GM11168 (cell line): ENCODE data around the gene FZD7.

Experiments
- in situ Hi-C: fragments of 300-500 bp; cut with MboI; formaldehyde crosslinking; loops from one replicate; pipeline ENCODE4 v1.12.0; 2022; ENCODE audit warnings: low sequenced_read_pairs; ENCODE audit not compliant: unreplicated experiment

Gene FZD7

GRCh38 chr2:202033317-202034248 lies at the start of gene FZD7:
Gene FZD7 (plus strand): TSS chr2:202033855. CDS start chr2:202034648, 793 bp downstream.
- in situ Hi-C loops: no loop called here

DNA sequence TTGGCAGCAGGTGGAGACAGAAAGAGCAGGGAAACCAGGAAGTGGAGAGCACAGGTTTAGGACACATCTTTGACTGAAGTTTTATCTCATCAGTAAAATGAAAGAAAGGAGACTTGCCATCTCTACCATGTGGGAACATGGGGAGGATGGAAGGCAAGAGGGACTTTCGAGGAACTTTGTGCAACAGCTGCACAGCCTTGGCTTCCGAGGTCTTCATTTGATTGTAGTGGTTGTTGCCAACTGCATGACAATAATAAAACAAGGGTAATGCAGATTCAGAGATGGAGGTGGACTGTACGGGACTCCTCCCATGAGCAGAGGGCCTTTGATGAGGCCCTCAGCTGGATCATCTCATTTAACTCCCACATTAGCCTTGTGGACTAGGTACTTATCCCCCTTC lies 49.3 kb upstream of the FZD7 start:
- in situ Hi-C loops: no loop called here

- in situ Hi-C loops: no loop called here
These were observed 48.7 kb upstream of the FZD7 start for GRCh38 chr2:201984800-201985525.

- in situ Hi-C loops: no loop called here
These were observed 47.8 kb upstream of the FZD7 start for GRCh38 chr2:201985728-201986462.

DNA sequence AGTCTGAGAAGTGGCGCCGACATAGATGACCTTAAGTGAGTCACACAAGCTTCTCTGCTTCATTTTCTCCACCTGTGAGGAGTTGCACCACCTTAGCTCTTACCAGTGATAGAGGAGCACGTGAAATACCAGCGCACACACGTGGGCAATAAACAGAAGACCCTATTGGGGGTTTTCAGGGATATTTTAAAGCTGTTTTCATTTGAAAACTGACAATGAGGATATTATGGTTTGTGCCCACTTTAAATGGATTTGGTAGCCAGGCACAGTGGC lies 47.3 kb upstream of the FZD7 start:
- in situ Hi-C loops: no loop called here

DNA sequence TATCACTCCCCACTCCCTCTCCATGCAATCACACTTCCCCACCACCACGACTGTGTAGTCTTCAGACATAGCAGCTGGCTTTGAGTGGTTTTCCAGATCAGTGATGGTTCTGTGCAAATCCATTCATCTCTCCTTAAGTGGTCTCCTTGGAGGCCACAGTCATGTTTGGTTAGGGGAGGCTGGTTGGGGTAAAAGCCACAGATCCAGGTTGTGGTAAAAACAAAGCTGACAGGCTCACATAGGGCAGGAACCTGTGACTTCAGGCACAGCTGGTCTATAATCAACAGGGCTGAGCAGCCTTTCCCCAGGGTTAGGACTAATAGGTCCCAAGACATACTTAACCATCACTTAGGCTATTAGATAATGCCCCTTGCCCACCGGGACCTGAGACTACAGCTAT lies 46.2 kb upstream of the FZD7 start:
- in situ Hi-C loops: no loop called here

- in situ Hi-C loops: no loop called here
These were observed 43.6 kb upstream of the FZD7 start for GRCh38 chr2:201990069-201990468.

- in situ Hi-C loops: no loop called here
These were observed 40.7 kb upstream of the FZD7 start for GRCh38 chr2:201992960-201993359.

DNA sequence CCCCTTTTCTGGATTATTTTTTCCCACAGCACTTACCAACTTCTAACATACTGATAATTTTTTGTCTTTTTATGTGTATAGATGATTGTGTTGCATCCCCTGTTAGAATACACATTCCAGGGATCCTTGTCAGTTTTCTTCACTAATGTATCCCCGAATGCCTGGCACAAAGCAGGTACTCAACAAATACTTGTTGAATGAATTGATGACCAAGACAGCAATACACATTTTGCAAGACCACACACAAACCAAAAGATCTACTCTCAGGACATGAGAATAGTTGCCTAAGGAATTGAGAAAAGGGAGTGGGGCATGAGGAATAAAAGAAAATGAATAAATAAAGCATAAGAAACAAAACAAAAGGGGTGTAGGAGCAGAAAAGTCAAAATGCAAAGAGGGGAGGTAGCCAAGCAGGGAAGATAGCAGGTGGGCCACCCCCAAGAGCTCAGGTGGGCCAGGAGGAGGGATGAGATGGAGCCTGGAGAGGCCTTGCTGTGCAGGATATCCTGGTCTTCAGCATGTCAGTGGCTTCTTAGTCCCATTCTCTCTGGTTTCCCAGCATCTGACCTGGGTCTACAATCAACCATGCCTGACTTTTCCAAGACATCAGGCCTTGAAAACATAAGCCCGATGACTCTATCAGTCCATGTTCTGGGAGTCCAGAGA lies 38.5 kb upstream of the FZD7 start:
- in situ Hi-C loops: no loop called here

- in situ Hi-C loops: no loop called here
These were observed 37.6 kb upstream of the FZD7 start for GRCh38 chr2:201996006-201996405.

DNA sequence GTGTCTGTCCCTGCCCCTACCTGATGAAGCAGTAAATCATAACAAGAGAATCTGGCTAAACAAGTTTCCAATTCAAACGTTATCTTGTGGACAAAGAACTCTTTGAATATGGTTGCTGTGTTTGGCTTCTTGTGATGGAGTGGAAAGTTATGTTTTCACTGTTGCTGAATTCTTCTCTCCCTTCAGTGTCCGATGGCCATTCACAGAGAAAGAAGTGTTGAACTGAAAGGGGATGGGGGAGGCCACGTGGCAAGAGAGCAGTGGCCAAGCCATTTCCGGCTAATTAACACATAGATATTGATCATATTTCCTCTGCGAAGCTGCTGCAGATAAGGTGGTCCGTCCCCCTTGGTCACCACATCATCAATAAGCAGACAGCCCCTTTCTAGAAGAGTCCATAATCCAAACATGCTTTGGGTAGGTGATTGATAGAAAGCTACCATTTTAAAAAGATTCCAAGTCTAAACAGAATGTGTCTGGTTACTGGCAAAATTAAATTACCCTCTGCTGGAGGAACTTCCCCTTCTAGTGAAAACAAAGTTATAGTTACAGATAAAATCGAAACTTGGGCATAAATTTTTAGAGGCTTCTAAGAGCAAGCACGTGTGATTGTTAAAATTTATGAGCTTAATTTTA lies 36.9 kb upstream of the FZD7 start:
- in situ Hi-C loops: no loop called here

DNA sequence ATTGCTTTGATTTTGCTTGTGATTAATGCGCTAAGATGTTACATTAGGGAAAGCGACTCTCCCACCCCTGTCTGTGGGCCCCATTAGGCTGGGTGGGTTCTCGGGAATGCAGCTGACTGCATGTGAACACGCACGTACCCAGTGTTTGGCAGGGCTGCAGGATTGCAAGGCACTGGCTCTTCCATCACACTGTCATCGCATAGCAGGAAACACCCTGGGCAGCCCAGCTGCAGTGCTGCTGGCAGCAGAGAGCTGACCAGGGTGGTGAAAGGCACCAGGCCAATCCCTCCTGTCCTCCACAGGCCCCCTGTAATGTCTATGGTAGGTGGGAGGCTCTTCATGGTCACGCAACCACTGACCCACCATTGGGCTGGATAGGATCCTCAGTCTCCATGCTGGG lies 34.4 kb upstream of the FZD7 start:
- in situ Hi-C loops: no loop called here

- in situ Hi-C loops: no loop called here
These were observed 31.8 kb upstream of the FZD7 start for GRCh38 chr2:202001826-202002225.

DNA sequence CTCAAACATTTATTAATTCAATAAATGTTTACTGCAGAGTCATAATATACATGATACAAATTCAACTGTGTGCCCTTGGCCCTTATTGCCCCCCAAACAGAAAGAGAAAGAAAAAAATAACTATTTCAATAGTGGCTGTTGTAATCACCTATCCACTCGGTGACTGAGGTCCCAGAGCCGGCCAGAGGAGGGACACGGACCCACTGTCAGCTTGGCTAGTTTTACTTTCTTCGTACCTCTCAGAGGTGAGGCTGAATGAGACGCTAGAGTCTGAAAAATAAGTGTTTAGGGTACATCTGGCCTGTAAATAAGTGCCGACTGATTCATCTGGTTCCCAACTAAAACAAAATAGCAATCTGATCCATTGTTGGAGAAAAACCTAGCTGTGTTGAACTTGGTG lies 31.3 kb upstream of the FZD7 start:
- in situ Hi-C loops: no loop called here

GRCh38 chr2:202005272-202005887 lies 28.3 kb upstream of the FZD7 start:
- in situ Hi-C loops: no loop called here

- in situ Hi-C loops: no loop called here
These were observed 27.4 kb upstream of the FZD7 start for GRCh38 chr2:202006301-202006700.

- in situ Hi-C loops: no loop called here
These were observed 26.4 kb upstream of the FZD7 start for GRCh38 chr2:202007015-202007982.

DNA sequence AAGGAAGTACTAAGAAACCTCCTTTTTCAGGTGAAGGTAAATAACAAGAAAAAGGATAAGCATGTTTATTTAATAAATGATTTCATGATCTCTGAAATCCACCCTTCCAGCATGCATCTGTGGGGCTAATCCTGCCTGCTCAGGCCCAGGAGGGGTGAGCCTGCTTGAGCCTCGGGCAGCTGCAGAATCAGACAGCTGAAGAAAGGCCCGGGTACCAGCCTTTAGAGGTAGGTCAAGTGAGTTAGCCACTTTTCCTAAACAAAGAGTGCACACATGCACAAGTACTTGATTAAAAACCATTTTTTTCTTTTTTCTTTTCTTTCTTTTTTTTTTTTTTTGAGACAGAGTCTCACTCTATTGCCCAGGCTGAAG lies 25.7 kb upstream of the FZD7 start:
- in situ Hi-C loops: no loop called here
